Mucosa of descending colon (tissue), 3 donors: ENCODE data around the gene HAX1. TPM values are rescaled to one million over a fixed set of nuclear protein-coding genes. Genes with fewer than 3 reads are reported as not detected.

Experiments
- ATAC-seq: fragments of 200-7000 bp; cut with Tn5 transposase; one replicate; pipeline ENCODE4 v1.9.1; 2020; ENCODE audit warnings: mild to moderate bottlenecking, moderate library complexity
- DNase-seq, 3 donors: peaks; one replicate each; pipeline ENCODE4 v3.0.0-alpha.2; 2020
- H3K36me3 ChIP-seq: fragments of 200-600 bp; one replicate; pipeline ENCODE4 v1.8.0; 2021; ENCODE audit warnings: low read depth, mild to moderate bottlenecking
- H3K4me1 ChIP-seq: fragments of 200-600 bp; one replicate; pipeline ENCODE4 v1.8.0; 2021; ENCODE audit warnings: low read depth, mild to moderate bottlenecking
- H3K4me3 ChIP-seq: fragments of 200-600 bp; one replicate; pipeline ENCODE4 v1.8.0; 2021; ENCODE audit warnings: mild to moderate bottlenecking
- H3K9me3 ChIP-seq: fragments of 200-600 bp; one replicate; pipeline ENCODE4 v1.8.0; 2021; ENCODE audit warnings: mild to moderate bottlenecking
- CTCF ChIP-seq: fragments of 200-600 bp; IDR thresholded peaks from one replicate; pipeline ENCODE4 v1.8.0; 2022; ENCODE audit warnings: antibody characterized with exemption, mild to moderate bottlenecking
- intact Hi-C, 2 donors: fragments of 100-400 bp; cut with DNase I in 1 of 2; cut with micrococcal nuclease in 1 of 2; formaldehyde crosslinking; loops; one replicate each; pipeline versions ENCODE4 v1.11.0 to v1.11.1; 2022; cut with DNase I, micrococcal nuclease
- total RNA-seq, 3 donors: library from RNA; stranded (reverse); fragmentation: NEBNext Ultra II Directional in 2 of 3; extraction: Animal tissue kit (Norgen Biotek cat#: 25700) in 2 of 3; gene quantifications; one replicate each; pipeline versions ENCODE4 v1.2.1 to v1.2.4, GENCODE V29; 2021 to 2023
- donor health status: DM: no; HTN: no; CAD: no; lungs with moderate emphysema.
- donor health status: DM: no; HTN: no; CAD: no.
- donor health status: DM: no; HTN: yes; CAD: no.

The HAX1 gene
- total RNA-seq, 3 donors from 2014 or later = 60.8 to 66.3 (median 64.5) TPM

GRCh38 chr1:154241703-154242351, 30.6 kb upstream of the HAX1 start:
- Histone ChIP-seq H3K36me3 (peaks cover 27% of the 10 kb centered on the region), H3K4me3 (no peak overlapping the region), H3K9me3 (no peaks in the 10 kb centered on the region), H3K4me1 (no peaks in the 10 kb centered on the region)
- ATAC-seq = no peak
- no peak for TF ChIP-seq CTCF
- DNase-seq = no peak
- intact Hi-C loops = no loop called here

- DNase-seq = no peak
- intact Hi-C loops = no loop called here
- no peak for ATAC-seq
- Histone ChIP-seq H3K4me1 (no peaks in the 10 kb centered on the region), H3K9me3 (no peaks in the 10 kb centered on the region), H3K4me3 (no peak overlapping the region), H3K36me3 (peaks cover 52% of the 10 kb centered on the region)
- TF ChIP-seq CTCF = no peak
Measured at GRCh38 chr1:154253671-154254070, 18.8 kb upstream of the HAX1 start.

GRCh38 chr1:154256686-154257085, 15.7 kb upstream of the HAX1 start:
- no peak for ATAC-seq
- Histone ChIP-seq H3K4me3 (no peak overlapping the region), H3K9me3 (no peaks in the 10 kb centered on the region), H3K4me1 (no peaks in the 10 kb centered on the region), H3K36me3 (peaks cover 44% of the 10 kb centered on the region)
- intact Hi-C loops = no loop called here
- TF ChIP-seq CTCF = no peak
- no peak for DNase-seq

- H3K36me3 ChIP-seq = peaks cover 38% of the 10 kb centered on the region
- DNase-seq (no peak), ATAC-seq (no peak)
- intact Hi-C loops = no loop called here
- H3K9me3 ChIP-seq = no peaks in the 10 kb centered on the region
- no peak overlapping the region for H3K4me3 ChIP-seq
- H3K4me1 ChIP-seq = no peaks in the 10 kb centered on the region
- TF ChIP-seq CTCF = no peak
Measured at GRCh38 chr1:154258784-154259183, 13.6 kb upstream of the HAX1 start.

GRCh38 chr1:154260127-154260526, 12.3 kb upstream of the HAX1 start:
- intact Hi-C loops = no loop called here
- Histone ChIP-seq H3K4me1 (no peaks in the 10 kb centered on the region), H3K4me3 (no peak overlapping the region), H3K36me3 (peaks cover 27% of the 10 kb centered on the region), H3K9me3 (no peaks in the 10 kb centered on the region)
- ATAC-seq = no peak
- TF ChIP-seq CTCF = no peak
- DNase-seq = no peak
